ENCODE results near the gene IMPG1.

Gene IMPG1

DNA sequence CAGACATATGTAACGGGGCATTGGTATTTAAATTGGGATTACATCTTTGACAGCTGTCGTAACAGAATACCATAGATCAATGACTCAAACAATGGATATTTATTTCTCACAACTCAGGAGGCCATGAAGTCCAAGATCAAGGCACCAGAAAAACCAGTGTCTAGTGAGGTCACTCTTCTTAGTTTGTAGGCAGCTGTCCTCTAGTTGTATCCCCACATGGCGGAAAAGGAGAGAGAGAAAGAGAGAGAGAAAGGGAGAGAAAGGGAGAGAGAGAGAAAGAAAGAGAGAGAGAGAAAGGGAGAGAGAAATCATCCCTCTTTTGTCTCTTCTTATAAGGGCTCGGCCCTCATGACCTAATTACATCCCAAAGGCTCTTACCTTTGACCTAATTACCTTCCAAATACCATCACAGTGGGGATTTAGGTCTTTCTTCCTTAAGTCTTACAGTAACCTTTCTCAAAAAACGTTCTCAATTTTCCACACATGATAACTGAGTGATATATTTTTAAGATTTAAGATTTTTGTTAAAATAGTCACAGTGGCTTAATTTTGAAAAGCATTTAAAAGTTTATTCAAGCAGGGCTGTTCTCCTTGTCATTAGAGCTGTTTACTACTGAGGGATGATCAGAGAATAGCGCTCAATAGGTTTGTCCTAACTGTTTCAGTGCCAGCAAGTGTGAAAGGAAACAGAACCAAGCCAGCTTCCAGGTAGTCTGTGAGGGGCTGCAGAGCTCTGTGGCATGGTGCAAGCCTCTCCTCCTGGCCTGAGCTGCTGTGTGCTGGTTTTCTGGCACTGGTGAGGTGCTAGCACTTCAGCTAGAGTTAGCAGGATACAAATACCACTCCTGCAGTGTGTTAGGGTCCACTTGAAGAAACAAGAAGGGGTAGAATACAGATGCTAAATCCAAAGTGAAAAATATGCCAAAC, 79.0 kb downstream of the IMPG1 start:
- TF ChIP-seq, protein P1, sequence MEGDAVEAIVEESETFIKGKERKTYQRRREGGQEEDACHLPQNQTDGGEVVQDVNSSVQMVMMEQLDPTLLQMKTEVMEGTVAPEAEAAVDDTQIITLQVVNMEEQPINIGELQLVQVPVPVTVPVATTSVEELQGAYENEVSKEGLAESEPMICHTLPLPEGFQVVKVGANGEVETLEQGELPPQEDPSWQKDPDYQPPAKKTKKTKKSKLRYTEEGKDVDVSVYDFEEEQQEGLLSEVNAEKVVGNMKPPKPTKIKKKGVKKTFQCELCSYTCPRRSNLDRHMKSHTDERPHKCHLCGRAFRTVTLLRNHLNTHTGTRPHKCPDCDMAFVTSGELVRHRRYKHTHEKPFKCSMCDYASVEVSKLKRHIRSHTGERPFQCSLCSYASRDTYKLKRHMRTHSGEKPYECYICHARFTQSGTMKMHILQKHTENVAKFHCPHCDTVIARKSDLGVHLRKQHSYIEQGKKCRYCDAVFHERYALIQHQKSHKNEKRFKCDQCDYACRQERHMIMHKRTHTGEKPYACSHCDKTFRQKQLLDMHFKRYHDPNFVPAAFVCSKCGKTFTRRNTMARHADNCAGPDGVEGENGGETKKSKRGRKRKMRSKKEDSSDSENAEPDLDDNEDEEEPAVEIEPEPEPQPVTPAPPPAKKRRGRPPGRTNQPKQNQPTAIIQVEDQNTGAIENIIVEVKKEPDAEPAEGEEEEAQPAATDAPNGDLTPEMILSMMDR (IDR thresholded peaks at IDR 0.05) = no peak

DNA sequence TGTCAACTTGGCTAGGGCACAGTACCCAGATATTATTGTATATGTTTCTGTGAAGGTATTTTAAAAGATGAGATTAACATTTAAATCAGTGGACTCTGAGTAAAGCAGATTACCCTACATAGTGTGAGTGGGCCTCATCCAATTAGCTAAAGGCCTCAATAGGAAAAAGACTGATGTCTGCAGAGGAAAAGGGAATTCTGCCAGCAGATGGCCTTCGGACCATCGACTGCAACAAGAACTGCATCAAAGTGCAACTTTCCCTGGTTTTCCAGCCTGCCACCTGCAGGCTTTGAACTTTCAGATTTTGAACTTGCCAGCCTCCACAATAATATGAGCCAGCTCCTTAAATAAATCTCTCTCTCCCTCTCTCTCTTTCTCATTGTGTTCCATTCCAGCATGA, 80.5 kb downstream of the IMPG1 start:
- TF ChIP-seq, protein P1 (IDR thresholded peaks at IDR 0.05) = no peak

- TF ChIP-seq, protein P1 (IDR thresholded peaks at IDR 0.05) = no peak
Observed at GRCh38 chr6:75986935-75987334, 85.5 kb downstream of the IMPG1 start.

DNA sequence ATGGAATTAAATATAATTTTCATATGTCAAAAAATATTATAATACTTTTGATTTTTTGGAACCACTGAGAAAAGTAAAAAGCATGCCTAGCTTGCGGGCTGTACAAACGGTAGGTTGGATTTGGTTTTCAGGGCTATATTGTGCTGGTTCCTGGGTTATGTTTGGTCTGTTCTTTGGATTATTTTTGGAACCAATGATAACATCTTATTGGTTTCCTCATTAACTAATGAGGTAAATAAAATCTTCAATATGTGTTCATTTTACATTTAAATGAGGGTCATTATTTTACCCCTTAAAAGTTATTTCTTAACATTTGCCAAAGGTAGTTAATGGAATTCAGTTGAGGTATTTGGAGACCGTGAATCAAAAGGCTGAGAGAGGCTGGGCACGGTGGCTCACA, 96.6 kb downstream of the IMPG1 start:
- TF ChIP-seq, protein P1 (IDR thresholded peaks at IDR 0.05) = no peak

GRCh38 chr6:75970093-75970492, 102.4 kb downstream of the IMPG1 start:
- TF ChIP-seq, protein P1 (IDR thresholded peaks at IDR 0.05) = no peak

DNA sequence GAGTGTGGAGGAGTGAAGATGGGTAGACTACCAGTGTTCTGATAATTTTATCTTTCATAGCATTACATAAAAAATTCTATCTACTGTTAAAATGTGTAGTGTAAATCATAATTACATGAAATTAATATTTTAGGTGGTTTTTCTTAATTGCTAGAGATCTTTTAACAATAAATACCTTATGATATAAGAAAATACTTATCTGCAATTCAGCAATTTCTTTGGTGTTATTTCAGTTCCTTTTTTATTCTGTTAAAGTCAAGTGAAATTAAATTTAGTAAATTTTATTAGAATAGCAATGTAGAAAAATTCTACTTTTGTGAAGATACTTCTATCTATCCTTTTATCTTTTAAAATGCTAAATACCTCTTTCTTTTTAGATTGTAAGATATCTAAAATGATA, 104.3 kb downstream of the IMPG1 start:
- TF ChIP-seq, protein P1 (IDR thresholded peaks at IDR 0.05) = no peak

DNA sequence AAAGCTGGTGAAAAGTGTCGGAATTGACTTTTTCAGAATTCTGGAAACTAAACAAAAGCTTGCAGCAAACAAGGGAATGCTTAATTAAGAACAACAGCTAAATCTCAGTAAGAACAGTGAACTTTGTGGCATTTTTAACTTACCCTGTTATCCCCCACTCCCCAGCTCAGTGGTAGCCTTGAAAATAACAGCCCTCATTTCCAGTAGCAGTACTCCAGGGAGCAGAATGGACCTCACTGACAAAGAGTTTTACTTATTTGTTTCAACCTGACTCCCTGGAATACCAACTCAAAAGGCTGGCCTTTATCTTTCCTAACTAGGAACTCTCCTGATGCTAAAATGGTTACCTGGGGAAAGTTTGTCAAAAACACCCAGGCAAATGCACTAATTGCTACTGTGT, 108.9 kb downstream of the IMPG1 start:
- TF ChIP-seq, protein P1 (IDR thresholded peaks at IDR 0.05) = no peak
